ENCODE results near the gene ASS1.

DNA sequence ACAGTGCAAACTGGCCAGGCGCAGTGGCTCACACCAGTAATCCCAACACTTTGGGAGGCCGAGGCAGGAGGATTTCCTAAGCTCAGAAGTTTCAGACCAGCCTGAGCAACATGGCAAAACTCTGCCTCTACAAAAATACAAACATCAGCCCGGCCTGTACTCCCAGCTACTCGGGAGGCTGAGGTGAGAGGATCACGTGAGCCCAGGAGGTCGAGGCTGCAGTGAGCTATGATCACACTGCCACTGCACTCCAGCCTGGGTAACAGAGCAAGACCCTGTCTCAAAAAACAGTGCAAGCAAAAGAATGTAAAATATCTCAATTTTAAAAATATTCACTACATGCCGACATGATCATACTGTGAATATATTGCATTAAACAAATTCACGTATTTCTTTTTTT, 83.9 kb downstream of the ASS1 start:
- TF ChIP-seq EZH2 (IDR thresholded peaks at IDR 0.05): no peak
- TF ChIP-seq POLR2AphosphoS5 (IDR thresholded peaks at IDR 0.05; ENCODE audit: borderline replicate concordance, low read depth, low read length): no peak
